Mucosa of descending colon (tissue), 3 donors: ENCODE data around the gene SIRT5. TPM values are rescaled to one million over a fixed set of nuclear protein-coding genes. Genes with fewer than 3 reads are reported as not detected.

Experiments used
- ATAC-seq: fragments of 200-7000 bp; cut with Tn5 transposase; one replicate; pipeline ENCODE4 v1.9.1; 2020; ENCODE audit warnings: mild to moderate bottlenecking, moderate library complexity
- DNase-seq, 3 donors: peaks; one replicate each; pipeline ENCODE4 v3.0.0-alpha.2; 2020
- H3K36me3 ChIP-seq: fragments of 200-600 bp; one replicate; pipeline ENCODE4 v1.8.0; 2021; ENCODE audit warnings: low read depth, mild to moderate bottlenecking
- H3K4me1 ChIP-seq: fragments of 200-600 bp; one replicate; pipeline ENCODE4 v1.8.0; 2021; ENCODE audit warnings: low read depth, mild to moderate bottlenecking
- H3K4me3 ChIP-seq: fragments of 200-600 bp; one replicate; pipeline ENCODE4 v1.8.0; 2021; ENCODE audit warnings: mild to moderate bottlenecking
- H3K9me3 ChIP-seq: fragments of 200-600 bp; one replicate; pipeline ENCODE4 v1.8.0; 2021; ENCODE audit warnings: mild to moderate bottlenecking
- intact Hi-C, 2 donors: fragments of 100-400 bp; cut with DNase I in 1 of 2; cut with micrococcal nuclease in 1 of 2; formaldehyde crosslinking; loops; one replicate each; pipeline versions ENCODE4 v1.11.0 to v1.11.1; 2022; cut with DNase I, micrococcal nuclease
- total RNA-seq, 3 donors: library from RNA; stranded (reverse); fragmentation: NEBNext Ultra II Directional in 2 of 3; extraction: Animal tissue kit (Norgen Biotek cat#: 25700) in 2 of 3; gene quantifications; one replicate each; pipeline versions ENCODE4 v1.2.1 to v1.2.4, GENCODE V29; 2021 to 2023
- TF ChIP-seq, protein P1 (sequence below): fragments of 200-600 bp; IDR thresholded peaks from one replicate; pipeline ENCODE4 v1.8.0; 2022; ENCODE audit warnings: antibody characterized with exemption, mild to moderate bottlenecking
- donor health status: DM: no; HTN: no; CAD: no; lungs with moderate emphysema.
- donor health status: DM: no; HTN: no; CAD: no.
- donor health status: DM: no; HTN: yes; CAD: no.

Gene SIRT5
- total RNA-seq, 3 donors from 2014 or later, result 15.9 to 21.1 (median 16.5) TPM

DNA sequence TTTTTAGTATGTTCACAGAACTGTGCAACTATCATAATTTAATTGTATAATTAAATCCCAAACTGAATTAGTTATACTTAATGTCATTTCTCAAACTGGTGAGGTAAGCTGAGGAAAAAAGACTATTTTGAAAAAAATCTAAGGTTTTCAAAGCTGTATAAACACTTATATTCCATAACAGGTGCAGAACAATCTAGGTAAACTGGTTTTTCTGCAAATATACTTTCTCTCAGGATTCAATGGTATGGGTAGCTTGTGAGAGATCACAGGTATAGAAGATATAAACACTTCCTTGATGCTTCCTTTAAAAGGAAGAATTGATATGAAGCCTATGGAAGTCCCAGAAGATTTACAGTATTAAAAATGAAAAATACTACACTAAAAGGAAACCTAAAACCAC, 74.4 kb downstream of the SIRT5 start:
- no peaks in the 10 kb centered on the region for H3K9me3 ChIP-seq
- ATAC-seq (no peak), DNase-seq (no peak)

DNA sequence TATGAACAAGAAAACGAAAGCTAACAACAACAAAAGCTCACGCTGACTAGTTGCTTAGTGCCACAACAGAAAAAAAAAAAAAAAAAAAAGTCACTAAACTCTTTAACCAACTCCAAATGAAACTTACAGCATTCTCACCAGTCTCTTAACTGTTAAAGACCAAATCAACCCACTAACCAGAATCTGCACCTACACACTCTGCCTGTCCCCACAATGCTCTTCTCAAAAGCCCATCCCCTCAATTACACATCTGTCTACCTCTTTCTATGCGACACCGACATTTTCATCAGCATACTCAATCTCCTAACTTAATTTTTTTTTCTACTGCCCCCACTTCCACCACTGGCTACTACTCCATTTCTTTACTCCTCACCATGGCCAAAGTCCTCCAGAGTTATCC, 75.0 kb downstream of the SIRT5 start:
- Histone ChIP-seq H3K36me3 (no peaks in the 10 kb centered on the region), H3K9me3 (no peaks in the 10 kb centered on the region), H3K4me3 (no peak overlapping the region), H3K4me1 (no peaks in the 10 kb centered on the region)
- intact Hi-C loops, result no loop called here
- DNase-seq (no peak), ATAC-seq (no peak)
- TF ChIP-seq, protein P1, sequence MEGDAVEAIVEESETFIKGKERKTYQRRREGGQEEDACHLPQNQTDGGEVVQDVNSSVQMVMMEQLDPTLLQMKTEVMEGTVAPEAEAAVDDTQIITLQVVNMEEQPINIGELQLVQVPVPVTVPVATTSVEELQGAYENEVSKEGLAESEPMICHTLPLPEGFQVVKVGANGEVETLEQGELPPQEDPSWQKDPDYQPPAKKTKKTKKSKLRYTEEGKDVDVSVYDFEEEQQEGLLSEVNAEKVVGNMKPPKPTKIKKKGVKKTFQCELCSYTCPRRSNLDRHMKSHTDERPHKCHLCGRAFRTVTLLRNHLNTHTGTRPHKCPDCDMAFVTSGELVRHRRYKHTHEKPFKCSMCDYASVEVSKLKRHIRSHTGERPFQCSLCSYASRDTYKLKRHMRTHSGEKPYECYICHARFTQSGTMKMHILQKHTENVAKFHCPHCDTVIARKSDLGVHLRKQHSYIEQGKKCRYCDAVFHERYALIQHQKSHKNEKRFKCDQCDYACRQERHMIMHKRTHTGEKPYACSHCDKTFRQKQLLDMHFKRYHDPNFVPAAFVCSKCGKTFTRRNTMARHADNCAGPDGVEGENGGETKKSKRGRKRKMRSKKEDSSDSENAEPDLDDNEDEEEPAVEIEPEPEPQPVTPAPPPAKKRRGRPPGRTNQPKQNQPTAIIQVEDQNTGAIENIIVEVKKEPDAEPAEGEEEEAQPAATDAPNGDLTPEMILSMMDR, result no peak

More for the DNA sequence above, 74.4 kb downstream of the SIRT5 start:
- H3K36me3 ChIP-seq, result no peaks in the 10 kb centered on the region
- TF ChIP-seq, protein P1, result no peak
- H3K4me1 ChIP-seq, result no peaks in the 10 kb centered on the region
- intact Hi-C loops, result no loop called here
- H3K4me3 ChIP-seq, result no peak overlapping the region

DNA sequence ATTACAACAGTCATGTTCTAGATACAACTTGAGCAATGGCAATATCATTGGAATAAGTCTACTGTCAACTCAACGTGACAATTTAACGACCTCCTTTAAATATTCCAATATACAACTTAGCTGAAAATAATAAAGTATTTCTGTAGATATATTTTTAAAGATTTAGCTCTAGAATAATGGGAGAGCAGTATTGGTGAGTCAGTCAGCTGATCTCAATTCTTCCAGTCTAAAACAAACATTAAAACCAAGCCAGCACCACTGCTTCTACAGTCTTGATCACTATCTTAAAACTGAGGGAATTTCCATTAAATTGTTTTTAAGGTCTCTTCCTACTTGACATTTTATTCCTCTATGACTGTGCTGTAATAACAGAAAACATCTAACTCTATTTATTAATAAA, 78.9 kb downstream of the SIRT5 start:
- H3K9me3 ChIP-seq, result no peaks in the 10 kb centered on the region
- H3K4me1 ChIP-seq, result no peaks in the 10 kb centered on the region
- intact Hi-C loops, result no loop called here
- H3K4me3 ChIP-seq, result no peak overlapping the region
- ATAC-seq (no peak), DNase-seq (no peak)
- TF ChIP-seq, protein P1, result no peak
- no peaks in the 10 kb centered on the region for H3K36me3 ChIP-seq

DNA sequence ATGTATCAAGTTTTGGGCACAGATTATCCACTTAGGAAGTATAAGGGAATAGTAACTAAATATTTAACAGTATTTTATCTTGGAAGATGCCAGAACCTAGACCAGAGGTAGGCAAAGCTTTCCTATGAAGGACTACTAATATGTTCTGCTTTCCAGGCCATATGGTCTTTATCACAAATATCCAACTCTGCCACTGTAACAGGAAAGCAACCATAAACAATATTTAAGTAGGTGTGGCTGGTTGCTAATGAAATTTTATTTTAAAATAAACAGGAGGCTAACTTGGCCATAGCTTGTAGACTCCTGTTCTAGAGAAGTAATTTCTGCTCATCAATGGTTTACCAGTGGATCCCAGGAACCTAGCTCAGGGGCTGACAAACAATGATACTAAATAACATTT, 80.1 kb downstream of the SIRT5 start:
- no peak overlapping the region for H3K4me3 ChIP-seq
- TF ChIP-seq, protein P1, result no peak
- H3K4me1 ChIP-seq, result no peaks in the 10 kb centered on the region
- no peaks in the 10 kb centered on the region for H3K36me3 ChIP-seq
- H3K9me3 ChIP-seq, result no peaks in the 10 kb centered on the region
- DNase-seq (no peak), ATAC-seq (no peak)
- intact Hi-C loops, result no loop called here

DNA sequence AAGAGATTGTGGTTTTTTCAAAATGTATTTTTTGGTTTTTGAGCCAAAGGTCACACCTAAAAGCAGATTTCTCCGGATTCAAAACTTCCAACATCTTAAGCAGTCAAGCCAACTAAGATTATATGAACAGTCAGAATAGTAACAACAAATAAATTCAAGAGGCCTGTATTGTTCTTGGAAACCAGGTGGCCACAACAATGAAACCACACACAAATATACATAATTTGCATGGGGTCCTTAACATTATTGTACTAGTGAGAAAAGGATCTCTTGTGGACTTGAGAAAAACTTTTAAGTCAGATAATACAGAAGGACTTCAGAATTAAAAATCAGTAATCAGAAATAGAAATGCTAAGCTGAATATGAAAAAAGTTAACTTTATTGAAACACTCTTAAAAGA, 81.3 kb downstream of the SIRT5 start:
- intact Hi-C loops, result no loop called here
- DNase-seq, result no peak
- TF ChIP-seq, protein P1, result no peak
- Histone ChIP-seq H3K4me3 (no peak overlapping the region), H3K36me3 (no peaks in the 10 kb centered on the region), H3K4me1 (no peaks in the 10 kb centered on the region), H3K9me3 (no peaks in the 10 kb centered on the region)
- ATAC-seq, result no peak

DNA sequence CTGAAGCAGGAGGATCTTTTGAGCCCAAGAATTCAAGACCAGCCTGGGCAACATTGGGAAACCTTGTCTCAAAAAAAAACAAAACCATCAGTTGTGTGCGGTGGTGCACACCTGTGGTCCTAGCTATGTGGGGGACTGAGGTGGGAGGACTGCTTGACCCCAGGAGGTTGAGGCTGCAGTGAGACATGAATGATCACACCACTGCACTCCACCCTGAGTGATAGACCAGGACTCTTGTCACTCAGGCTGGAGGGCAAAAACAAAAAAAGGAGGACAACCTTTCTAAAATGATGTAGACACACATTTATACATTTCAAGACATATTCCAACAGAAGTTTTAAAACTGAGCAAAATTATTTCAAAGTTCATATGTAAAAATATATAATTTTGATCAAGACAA, 85.9 kb downstream of the SIRT5 start:
- DNase-seq (no peak), ATAC-seq (no peak)
- TF ChIP-seq, protein P1, result no peak
- Histone ChIP-seq H3K4me1 (peaks cover 8% of the 10 kb centered on the region), H3K36me3 (no peaks in the 10 kb centered on the region), H3K4me3 (no peak overlapping the region), H3K9me3 (no peaks in the 10 kb centered on the region)
- intact Hi-C loops, result no loop called here
